ENCODE results near the gene ANAPC16. TPM values are rescaled to one million over a fixed set of nuclear protein-coding genes. Genes with fewer than 3 reads are reported as not detected.
"Not testable (repeated sequence)": the region's sequence is repeated elsewhere in the genome, so short reads cannot be mapped to it uniquely, and the experiment has no call there.

The ANAPC16 gene
- total RNA-seq, 1 experiment from 2014 or later, result 144 TPM

DNA sequence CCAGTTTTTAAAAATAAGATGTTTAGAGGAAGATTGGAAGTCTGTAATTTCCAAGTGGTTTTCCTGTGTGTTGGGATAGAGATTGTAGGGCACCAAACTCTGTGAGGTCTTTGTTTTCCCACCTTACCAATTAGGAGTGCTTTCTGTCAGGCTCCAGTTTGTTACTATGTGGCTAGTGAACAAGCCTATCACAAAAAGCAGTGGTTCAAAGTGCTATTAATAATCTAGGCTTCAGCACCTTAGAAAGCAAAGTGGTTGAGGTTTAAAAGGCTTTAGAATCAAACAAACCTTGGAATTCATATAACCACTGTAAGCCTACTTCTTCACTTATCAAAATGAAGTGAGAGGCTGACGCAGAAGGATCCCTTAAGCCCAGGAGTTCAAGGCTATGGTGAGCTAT, 11.1 kb upstream of the ANAPC16 start:
- Histone ChIP-seq H3K9me3 (no peaks in the 10 kb centered on the region), H3K27me3 (replicated peaks; ENCODE audit: control insufficient read depth, insufficient read depth, low read length) (no peaks in the 10 kb centered on the region), H3K4me1 (no peaks in the 10 kb centered on the region), H3K36me3 (ENCODE audit: control insufficient read depth, insufficient read depth, low read length) (peaks cover 4% of the 10 kb centered on the region), H3K4me3 (ENCODE audit: low read depth, low read length) (no peak overlapping the region)
- ChIA-PET CTCF (no interaction called here), POLR2A (no interaction called here)
- no peaks in the 10 kb centered on the region for H3K4me1 Mint-ChIP-seq (ENCODE audit: low read depth, unreplicated experiment)
- H3K4me3 Mint-ChIP-seq (ENCODE audit: unreplicated experiment), result no peak overlapping the region
- no peaks in the 10 kb centered on the region for H3K27me3 Mint-ChIP-seq (ENCODE audit: insufficient read depth, unreplicated experiment)
- H3K9me3 Mint-ChIP-seq (ENCODE audit: unreplicated experiment), result no peaks in the 10 kb centered on the region
- intact Hi-C loops (cut with micrococcal nuclease; ENCODE audit: unreplicated experiment), result no loop called here
- H3K27ac Mint-ChIP-seq (ENCODE audit: unreplicated experiment), result no peak overlapping the region
- DNase-seq, result no peak
- H3K36me3 Mint-ChIP-seq (ENCODE audit: insufficient read depth, unreplicated experiment), result peaks cover 53% of the 10 kb centered on the region
- TF ChIP-seq CTCF (IDR thresholded peaks at IDR 0.05; ENCODE audit: insufficient read depth in 1 of 2, low read depth in 1 of 2, low read length in 1 of 2, severe bottlenecking in 1 of 2, unreplicated experiment in 1 of 2), result no peak
- no TSS peak for BruUV-seq (replicated peaks)

GRCh38 chr10:72206511-72207229, 9.1 kb upstream of the ANAPC16 start:
- no peaks in the 10 kb centered on the region for H3K27me3 Mint-ChIP-seq (ENCODE audit: insufficient read depth, unreplicated experiment)
- CTCF ChIA-PET, result no interaction called here
- Histone ChIP-seq H3K27me3 (replicated peaks; ENCODE audit: control insufficient read depth, insufficient read depth, low read length) (no peaks in the 10 kb centered on the region), H3K4me3 (ENCODE audit: low read depth, low read length) (no peak overlapping the region), H3K36me3 (ENCODE audit: control insufficient read depth, insufficient read depth, low read length) (peaks cover 3% of the 10 kb centered on the region), H3K9me3 (no peaks in the 10 kb centered on the region), H3K4me1 (no peaks in the 10 kb centered on the region)
- H3K9me3 Mint-ChIP-seq (ENCODE audit: unreplicated experiment), result no peaks in the 10 kb centered on the region
- no peak overlapping the region for H3K27ac Mint-ChIP-seq (ENCODE audit: unreplicated experiment)
- no peak for TF ChIP-seq CTCF (IDR thresholded peaks at IDR 0.05; ENCODE audit: insufficient read depth in 1 of 2, low read depth in 1 of 2, low read length in 1 of 2, severe bottlenecking in 1 of 2, unreplicated experiment in 1 of 2)
- H3K4me3 Mint-ChIP-seq (ENCODE audit: unreplicated experiment), result no peak overlapping the region
- H3K4me1 Mint-ChIP-seq (ENCODE audit: low read depth, unreplicated experiment), result no peaks in the 10 kb centered on the region
- H3K36me3 Mint-ChIP-seq (ENCODE audit: insufficient read depth, unreplicated experiment), result peaks cover 55% of the 10 kb centered on the region
- DNase-seq, result no peak
- POLR2A ChIA-PET, result interaction anchor here (0.6 kb wide), 1 partner anchor 115 kb away, joined by 9 read pairs; no protein-coding TSS in a partner anchor
- no TSS peak for BruUV-seq (replicated peaks)
- intact Hi-C loops (cut with micrococcal nuclease; ENCODE audit: unreplicated experiment), result no loop called here

DNA sequence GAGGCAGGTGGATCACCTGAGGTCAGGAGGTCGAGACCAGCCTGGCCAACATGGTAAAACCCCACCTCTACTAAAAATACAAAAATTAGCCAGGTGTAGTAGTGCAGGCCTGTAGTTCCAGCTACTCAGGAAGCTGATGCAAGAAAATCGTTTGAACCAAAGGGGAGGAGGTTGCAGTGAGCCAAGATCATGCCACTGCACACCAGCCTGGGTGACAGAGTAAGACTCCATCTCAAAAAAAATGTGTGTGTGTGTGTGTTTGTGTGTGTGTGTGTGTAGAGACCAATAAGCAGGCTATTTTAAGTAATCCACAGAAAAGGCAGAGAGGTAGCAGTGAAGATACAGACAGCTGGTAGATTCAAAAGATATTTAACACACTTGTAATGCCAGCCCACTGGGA, 7.3 kb upstream of the ANAPC16 start:
- H3K4me3 ChIP-seq (ENCODE audit: low read depth, low read length); H3K27me3 ChIP-seq (replicated peaks; ENCODE audit: control insufficient read depth, insufficient read depth, low read length); H3K27ac Mint-ChIP-seq (ENCODE audit: unreplicated experiment); H3K27me3 Mint-ChIP-seq (ENCODE audit: insufficient read depth, unreplicated experiment); H3K9me3 ChIP-seq; H3K36me3 ChIP-seq (ENCODE audit: control insufficient read depth, insufficient read depth, low read length); DNase-seq; H3K4me1 ChIP-seq; POLR2A ChIA-PET; CTCF ChIA-PET; H3K4me1 Mint-ChIP-seq (ENCODE audit: low read depth, unreplicated experiment); intact Hi-C loops (cut with micrococcal nuclease; ENCODE audit: unreplicated experiment); BruUV-seq (replicated peaks); H3K9me3 Mint-ChIP-seq (ENCODE audit: unreplicated experiment); H3K4me3 Mint-ChIP-seq (ENCODE audit: unreplicated experiment): not testable (repeated sequence)
- peaks cover 42% of the 10 kb centered on the region for H3K36me3 Mint-ChIP-seq (ENCODE audit: insufficient read depth, unreplicated experiment)

- H3K27me3 Mint-ChIP-seq (ENCODE audit: insufficient read depth, unreplicated experiment); H3K9me3 ChIP-seq; intact Hi-C loops (cut with micrococcal nuclease; ENCODE audit: unreplicated experiment); H3K4me1 ChIP-seq; DNase-seq; BruUV-seq (replicated peaks); H3K36me3 ChIP-seq (ENCODE audit: control insufficient read depth, insufficient read depth, low read length); POLR2A ChIA-PET; CTCF ChIA-PET; H3K4me3 Mint-ChIP-seq (ENCODE audit: unreplicated experiment); H3K4me1 Mint-ChIP-seq (ENCODE audit: low read depth, unreplicated experiment); H3K4me3 ChIP-seq (ENCODE audit: low read depth, low read length); H3K27me3 ChIP-seq (replicated peaks; ENCODE audit: control insufficient read depth, insufficient read depth, low read length); H3K27ac Mint-ChIP-seq (ENCODE audit: unreplicated experiment); H3K9me3 Mint-ChIP-seq (ENCODE audit: unreplicated experiment): not testable (repeated sequence)
- peaks cover 40% of the 10 kb centered on the region for H3K36me3 Mint-ChIP-seq (ENCODE audit: insufficient read depth, unreplicated experiment)
Measured at GRCh38 chr10:72211381-72211780, 4.4 kb upstream of the ANAPC16 start.

- H3K27ac Mint-ChIP-seq (ENCODE audit: unreplicated experiment); intact Hi-C loops (cut with micrococcal nuclease; ENCODE audit: unreplicated experiment); H3K36me3 ChIP-seq (ENCODE audit: control insufficient read depth, insufficient read depth, low read length); BruUV-seq (replicated peaks); CTCF ChIA-PET; H3K27me3 Mint-ChIP-seq (ENCODE audit: insufficient read depth, unreplicated experiment); H3K4me3 Mint-ChIP-seq (ENCODE audit: unreplicated experiment); H3K4me3 ChIP-seq (ENCODE audit: low read depth, low read length); H3K9me3 Mint-ChIP-seq (ENCODE audit: unreplicated experiment); H3K4me1 Mint-ChIP-seq (ENCODE audit: low read depth, unreplicated experiment); H3K27me3 ChIP-seq (replicated peaks; ENCODE audit: control insufficient read depth, insufficient read depth, low read length); POLR2A ChIA-PET; H3K9me3 ChIP-seq; DNase-seq: not testable (repeated sequence)
- H3K4me1 ChIP-seq, result peaks cover 10% of the 10 kb centered on the region; the same call in 1 of the 2 replicates
- peaks cover 37% of the 10 kb centered on the region for H3K36me3 Mint-ChIP-seq (ENCODE audit: insufficient read depth, unreplicated experiment)
Measured at GRCh38 chr10:72211832-72212231, 4.0 kb upstream of the ANAPC16 start.
